Measurements from ENCODE around the gene MTG2. TPM values are rescaled to one million over a fixed set of nuclear protein-coding genes. Genes with fewer than 3 reads are reported as not detected.

The MTG2 gene
- total RNA-seq, 4 donors from 2014 or later = 17.0 to 26.1 (median 22.6) TPM

GRCh38 chr20:62196286-62196685, 13.5 kb downstream of the MTG2 start:
- no peak for TF ChIP-seq CTCF (IDR thresholded peaks at IDR 0.05; ENCODE audit: low read depth)

- TF ChIP-seq CTCF (IDR thresholded peaks at IDR 0.05; ENCODE audit: low read depth) = no peak
Measured at GRCh38 chr20:62197311-62197710, 14.5 kb downstream of the MTG2 start.

- TF ChIP-seq CTCF (IDR thresholded peaks at IDR 0.05; ENCODE audit: low read depth) = no peak
Measured at GRCh38 chr20:62197801-62198200, 15.0 kb downstream of the MTG2 start.

GRCh38 chr20:62198496-62198895, 15.7 kb downstream of the MTG2 start:
- TF ChIP-seq CTCF (IDR thresholded peaks at IDR 0.05; ENCODE audit: low read depth) = no peak

- TF ChIP-seq CTCF (IDR thresholded peaks at IDR 0.05; ENCODE audit: low read depth) = no peak
Measured at GRCh38 chr20:62198931-62199330, 16.1 kb downstream of the MTG2 start.

- TF ChIP-seq CTCF (IDR thresholded peaks at IDR 0.05; ENCODE audit: low read depth) = no peak
Measured at GRCh38 chr20:62200491-62201172, 17.8 kb downstream of the MTG2 start.

- no peak for TF ChIP-seq CTCF (IDR thresholded peaks at IDR 0.05; ENCODE audit: low read depth)
Measured at GRCh38 chr20:62201173-62202082, 18.6 kb downstream of the MTG2 start.
